Panc1 (cell line): Measurements from ENCODE around the gene NSMCE1. TPM values are rescaled to one million over a fixed set of nuclear protein-coding genes. Genes with fewer than 3 reads are reported as not detected.

Source experiments
- ATAC-seq: fragments of 200-7000 bp; cut with Tn5 transposase; 2 replicates; pipeline ENCODE4 v1.9.1; 2020; ENCODE audit warnings: mild to moderate bottlenecking, moderate library complexity
- BruUV-seq: library from RNA; stranded (reverse); fragments of 400-500 nt; replicated peaks from 2 replicates; lab custom pipeline; 2021; lab: Mats Ljungman, UMichigan
- CTCF ChIA-PET: fragments of 300-600 bp; sonication (Branson Sonifier 250); formaldehyde crosslinking; loops from one replicate; lab custom pipeline; 2022; ENCODE audit warnings: antibody characterized with exemption; lab: Charles Lee
- POLR2A ChIA-PET: fragments of 300-600 bp; sonication (Branson Sonifier 250); formaldehyde crosslinking; loops from one replicate; lab custom pipeline; 2022; ENCODE audit warnings: antibody characterized with exemption; lab: Charles Lee
- DNase-seq: peaks from one replicate; pipeline ENCODE4 v3.0.0-alpha.2; 2010; ENCODE audit warnings: low read depth, low spot score
- H3K27ac ChIP-seq: 2 replicates; pipeline ENCODE4 v1.5.1; 2011; ENCODE audit warnings: mild to moderate bottlenecking, low read length, inconsistent platforms
- H3K27me3 ChIP-seq: fragments of 200-500 bp; sonication (Bioruptor generic); 2 replicates; pipeline ENCODE4 v1.6.0; 2014; ENCODE audit warnings: low read length, inconsistent platforms; ENCODE audit not compliant: control insufficient read depth, insufficient read depth
- H3K36me3 ChIP-seq: fragments of 200-500 bp; sonication (Bioruptor generic); 2 replicates; pipeline ENCODE4 v1.5.1; 2014; ENCODE audit warnings: inconsistent platforms, mild to moderate bottlenecking, low read length, moderate library complexity; ENCODE audit not compliant: control insufficient read depth, insufficient read depth
- H3K4me1 ChIP-seq: 2 replicates; pipeline ENCODE4 v1.5.1; 2011; ENCODE audit warnings: inconsistent platforms, mild to moderate bottlenecking, low read length, moderate library complexity; ENCODE audit not compliant: control insufficient read depth, insufficient read depth
- H3K4me3 ChIP-seq, 2 experiments: 2 replicates each; pipeline ENCODE4 v1.5.1; 2011 to 2012; ENCODE audit warnings: low read depth in 2 of 2, low read length in 2 of 2, mild to moderate bottlenecking in 2 of 2, inconsistent platforms in 1 of 2, moderate library complexity in 1 of 2
- H3K9me3 ChIP-seq: fragments of 200-500 bp; sonication (Bioruptor generic); 2 replicates; pipeline ENCODE4 v1.5.1; 2014; ENCODE audit warnings: low read depth, mild to moderate bottlenecking, inconsistent platforms, low read length, moderate library complexity; ENCODE audit not compliant: control insufficient read depth, insufficient read depth
- CTCF ChIP-seq: fragments of 450-650 bp; IDR thresholded peaks from 2 replicates; pipeline ENCODE4 v1.5.1; 2017; ENCODE audit warnings: mild to moderate bottlenecking
- POLR2AphosphoS5 ChIP-seq: IDR thresholded peaks from 2 replicates; pipeline ENCODE4 v1.6.1; 2012; ENCODE audit warnings: mild to moderate bottlenecking, low read depth, low read length, moderate library complexity
- REST ChIP-seq, 2 experiments: IDR thresholded peaks; 2 replicates each; pipeline ENCODE4 v1.6.1; 2011 to 2012; ENCODE audit warnings: low read depth in 2 of 2, control low read depth in 1 of 2, low read length in 1 of 2, mild to moderate bottlenecking in 1 of 2, moderate library complexity in 1 of 2; ENCODE audit not compliant: insufficient read depth in 1 of 2
- SIN3A ChIP-seq: IDR thresholded peaks from 2 replicates; pipeline ENCODE4 v1.6.1; 2012; ENCODE audit warnings: low read depth, mild to moderate bottlenecking, low read length, moderate library complexity, borderline replicate concordance; ENCODE audit not compliant: insufficient read depth
- TCF7L2 ChIP-seq: IDR thresholded peaks from 2 replicates; pipeline ENCODE4 v1.6.1; 2011; ENCODE audit warnings: mild to moderate bottlenecking, low read depth, low read length, inconsistent platforms
- in situ Hi-C: cut with HindIII; loops from 2 replicates; pipeline ENCODE4 v1.10.0; 2016; ENCODE audit warnings: low sequenced_read_pairs, low pct_unique_long_range_greater_than_20kb
- intact Hi-C: fragments of 100-400 bp; cut with micrococcal nuclease; formaldehyde crosslinking; loops from one replicate; pipeline ENCODE4 v1.10.0; 2022; ENCODE audit not compliant: unreplicated experiment
- total RNA-seq: library from RNA; stranded (reverse); gene quantifications from one replicate; pipeline ENCODE4 v1.2.1, GENCODE V29; 2021; ENCODE audit not compliant: unreplicated experiment

NSMCE1 gene
- total RNA-seq, 1 experiment from 2014 or later = 48.2 TPM

- ATAC-seq (no peak), DNase-seq (no peak)
- ChIA-PET CTCF (interaction anchor here (0.7 kb wide), 1 partner anchor 83 kb away, joined by 4 read pairs; no protein-coding TSS in a partner anchor), POLR2A (no interaction called here)
- H3K36me3 ChIP-seq = no peaks in the 10 kb centered on the region
- no peaks in the 10 kb centered on the region for H3K27me3 ChIP-seq
- H3K27ac ChIP-seq = no peak overlapping the region; the same call in 1 of the 2 replicates
- intact Hi-C loops = no loop called here
- in situ Hi-C loops = no loop called here
- BruUV-seq = no TSS peak
- no peak overlapping the region for H3K4me3 ChIP-seq
- H3K4me1 ChIP-seq = peaks cover 7% of the 10 kb centered on the region; the same call in 1 of the 2 replicates
- no peaks in the 10 kb centered on the region for H3K9me3 ChIP-seq
- TF ChIP-seq REST (IDR thresholded peaks at IDR 0.05; ENCODE audit: insufficient read depth in 1 of 2, low read depth in 2 of 2, low read length in 1 of 2) (no peak), SIN3A (no peak), TCF7L2 (no peak), POLR2AphosphoS5 (no peak), CTCF (no peak)
Observed at GRCh38 chr16:27267037-27267677, 1.4 kb downstream of the NSMCE1 start.

DNA sequence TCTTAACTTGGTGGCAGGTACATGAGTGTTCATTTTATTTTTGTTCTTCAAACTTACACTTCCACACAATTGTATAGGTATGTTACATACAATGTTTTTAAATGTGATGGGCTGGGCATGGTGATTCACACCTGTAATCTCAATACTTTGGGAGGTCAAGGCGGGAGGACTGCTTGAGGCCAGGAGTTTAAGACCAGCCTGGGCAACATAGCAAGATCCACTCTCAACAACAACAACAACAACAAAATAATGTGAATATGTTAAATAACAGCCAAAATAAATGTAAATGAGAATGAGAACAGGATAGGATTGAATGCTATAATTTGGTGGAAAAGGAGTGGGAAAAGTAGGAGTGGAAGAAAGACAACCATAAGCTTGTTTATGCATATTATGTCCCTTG is 2.6 kb downstream of the NSMCE1 start:
- no peak for TF ChIP-seq SIN3A
- no peak for TF ChIP-seq TCF7L2
- TF ChIP-seq REST (IDR thresholded peaks at IDR 0.05; ENCODE audit: insufficient read depth in 1 of 2, low read depth in 2 of 2, low read length in 1 of 2) = no peak
- TF ChIP-seq CTCF = no peak
- TF ChIP-seq POLR2AphosphoS5 = no peak
- POLR2A ChIA-PET = no interaction called here

More for the DNA sequence above, 2.6 kb downstream of the NSMCE1 start:
- in situ Hi-C loops = no loop called here
- intact Hi-C loops = no loop called here
- H3K27ac ChIP-seq = no peak overlapping the region
- DNase-seq (no peak), ATAC-seq (no peak)
- H3K4me1 ChIP-seq = peaks cover 4% of the 10 kb centered on the region; the same call in 1 of the 2 replicates
- CTCF ChIA-PET = no interaction called here
- no peaks in the 10 kb centered on the region for H3K27me3 ChIP-seq
- no peak overlapping the region for H3K4me3 ChIP-seq
- H3K36me3 ChIP-seq = no peaks in the 10 kb centered on the region
- no peaks in the 10 kb centered on the region for H3K9me3 ChIP-seq
- no TSS peak for BruUV-seq
